Measurements from ENCODE around the gene DDIAS. TPM values are rescaled to one million over a fixed set of nuclear protein-coding genes. Genes with fewer than 3 reads are reported as not detected.

DDIAS gene
- total RNA-seq, 1 experiment from 2014 or later = 12.4 TPM

DNA sequence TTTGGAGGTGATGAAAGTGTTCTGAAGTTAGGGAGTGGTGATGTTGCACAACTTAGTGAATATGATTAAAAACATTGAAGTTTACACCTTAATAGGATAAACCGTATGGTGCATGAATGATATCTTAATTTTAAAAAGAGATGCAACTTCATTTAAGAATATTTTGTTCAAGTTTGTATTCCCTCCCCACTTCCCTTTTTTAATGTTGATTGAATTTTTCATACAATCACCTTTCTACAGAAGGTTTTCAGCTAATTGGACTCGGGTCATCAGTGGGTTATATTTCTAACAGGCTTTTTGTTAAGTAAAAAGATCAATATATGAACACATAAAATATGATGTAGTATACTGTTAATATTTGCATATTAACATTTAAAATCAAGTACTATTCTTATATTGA is 72.6 kb downstream of the DDIAS start:
- no peaks in the 10 kb centered on the region for H3K9me2 ChIP-seq (ENCODE audit: insufficient read depth)
- no peaks in the 10 kb centered on the region for H3K4me1 ChIP-seq (replicated peaks; ENCODE audit: insufficient read depth)
- DNase-seq = no peak
- H3K27ac ChIP-seq = no peak overlapping the region
- ChIA-PET POLR2A (ENCODE audit: unreplicated experiment) (no interaction called here), CTCF (no interaction called here)
- intact Hi-C loops (cut with micrococcal nuclease; ENCODE audit: unreplicated experiment) = no loop called here
- TF ChIP-seq, protein P1, sequence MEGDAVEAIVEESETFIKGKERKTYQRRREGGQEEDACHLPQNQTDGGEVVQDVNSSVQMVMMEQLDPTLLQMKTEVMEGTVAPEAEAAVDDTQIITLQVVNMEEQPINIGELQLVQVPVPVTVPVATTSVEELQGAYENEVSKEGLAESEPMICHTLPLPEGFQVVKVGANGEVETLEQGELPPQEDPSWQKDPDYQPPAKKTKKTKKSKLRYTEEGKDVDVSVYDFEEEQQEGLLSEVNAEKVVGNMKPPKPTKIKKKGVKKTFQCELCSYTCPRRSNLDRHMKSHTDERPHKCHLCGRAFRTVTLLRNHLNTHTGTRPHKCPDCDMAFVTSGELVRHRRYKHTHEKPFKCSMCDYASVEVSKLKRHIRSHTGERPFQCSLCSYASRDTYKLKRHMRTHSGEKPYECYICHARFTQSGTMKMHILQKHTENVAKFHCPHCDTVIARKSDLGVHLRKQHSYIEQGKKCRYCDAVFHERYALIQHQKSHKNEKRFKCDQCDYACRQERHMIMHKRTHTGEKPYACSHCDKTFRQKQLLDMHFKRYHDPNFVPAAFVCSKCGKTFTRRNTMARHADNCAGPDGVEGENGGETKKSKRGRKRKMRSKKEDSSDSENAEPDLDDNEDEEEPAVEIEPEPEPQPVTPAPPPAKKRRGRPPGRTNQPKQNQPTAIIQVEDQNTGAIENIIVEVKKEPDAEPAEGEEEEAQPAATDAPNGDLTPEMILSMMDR (conservative IDR thresholded peaks at IDR 0.05) = no peak
- TF ChIP-seq EZH2 (IDR thresholded peaks at IDR 0.05; ENCODE audit: low read depth) = no peak
- no peak overlapping the region for H3K4me3 ChIP-seq
- no peak overlapping the region for H2AFZ ChIP-seq
- H3K9me3 ChIP-seq (ENCODE audit: insufficient read depth, low read depth) = no peaks in the 10 kb centered on the region
- no TSS peak for BruUV-seq (replicated peaks)
- H3F3A ChIP-seq (ENCODE audit: insufficient read depth, low read depth) = no peaks in the 10 kb centered on the region
- H3K4me2 ChIP-seq = no peak overlapping the region
- H3K27me3 ChIP-seq (ENCODE audit: insufficient read depth, low read depth) = no peaks in the 10 kb centered on the region
- no peaks in the 10 kb centered on the region for H3K79me2 ChIP-seq (ENCODE audit: low read depth)
- H3K36me3 ChIP-seq (ENCODE audit: low read depth) = no peaks in the 10 kb centered on the region
- no peaks in the 10 kb centered on the region for H4K20me1 ChIP-seq (ENCODE audit: insufficient read depth)

DNA sequence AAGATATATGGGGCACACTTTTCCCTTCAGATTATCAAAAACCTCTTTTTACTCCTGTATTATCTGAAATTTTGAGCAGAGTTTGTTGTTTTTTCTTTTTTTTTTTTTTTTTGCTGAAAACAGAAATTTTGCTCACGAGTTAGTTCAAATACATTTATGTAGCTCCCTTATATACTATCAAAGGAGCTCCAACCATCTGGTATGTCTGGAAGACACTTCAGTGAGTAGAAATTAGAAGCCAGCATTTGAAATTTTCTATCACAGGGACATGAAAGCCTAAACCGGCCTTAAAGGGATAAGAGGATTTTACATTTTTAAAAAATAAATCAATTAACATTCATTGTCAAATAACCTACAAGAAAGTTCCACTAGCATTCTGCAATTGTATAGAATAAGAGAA is 73.3 kb downstream of the DDIAS start:
- TF ChIP-seq, protein P1 (conservative IDR thresholded peaks at IDR 0.05) = no peak
- no peak for TF ChIP-seq EZH2 (IDR thresholded peaks at IDR 0.05; ENCODE audit: low read depth)
- Histone ChIP-seq H2AFZ (no peak overlapping the region), H3F3A (ENCODE audit: insufficient read depth, low read depth) (no peaks in the 10 kb centered on the region), H3K36me3 (ENCODE audit: low read depth) (no peaks in the 10 kb centered on the region), H3K4me1 (replicated peaks; ENCODE audit: insufficient read depth) (no peaks in the 10 kb centered on the region), H4K20me1 (ENCODE audit: insufficient read depth) (no peaks in the 10 kb centered on the region), H3K79me2 (ENCODE audit: low read depth) (no peaks in the 10 kb centered on the region), H3K9me2 (ENCODE audit: insufficient read depth) (no peaks in the 10 kb centered on the region), H3K4me3 (no peak overlapping the region), H3K27me3 (ENCODE audit: insufficient read depth, low read depth) (no peaks in the 10 kb centered on the region), H3K27ac (no peak overlapping the region), H3K4me2 (no peak overlapping the region), H3K9me3 (ENCODE audit: insufficient read depth, low read depth) (no peaks in the 10 kb centered on the region)
- no TSS peak for BruUV-seq (replicated peaks)
- intact Hi-C loops (cut with micrococcal nuclease; ENCODE audit: unreplicated experiment) = no loop called here
- CTCF ChIA-PET = no interaction called here
- POLR2A ChIA-PET (ENCODE audit: unreplicated experiment) = interaction anchor here (0.6 kb wide), 1 partner anchor 101 kb away, joined by 12 read pairs; no protein-coding TSS in a partner anchor
- no peak for DNase-seq

DNA sequence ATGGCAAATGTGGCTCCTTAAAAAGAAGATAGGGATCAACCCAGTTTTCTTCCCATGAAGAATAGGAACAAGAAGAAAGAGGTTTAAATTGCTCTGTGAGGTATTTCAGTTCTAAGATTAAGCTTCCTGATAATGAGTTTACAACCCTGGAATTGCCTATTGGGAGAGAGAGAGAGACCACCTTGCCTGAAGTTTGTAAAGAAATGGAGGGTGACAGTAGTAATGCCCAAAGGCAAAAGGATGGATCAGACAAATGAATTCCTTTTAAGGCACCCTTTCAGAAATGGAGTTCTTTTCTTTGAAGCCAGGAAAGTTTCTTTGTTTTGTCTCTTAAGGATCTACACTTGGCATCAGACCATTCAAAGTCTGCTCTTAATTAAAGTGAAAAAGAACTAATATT is 74.3 kb downstream of the DDIAS start:
- intact Hi-C loops (cut with micrococcal nuclease; ENCODE audit: unreplicated experiment) = no loop called here
- Histone ChIP-seq H3K36me3 (ENCODE audit: low read depth) (no peaks in the 10 kb centered on the region), H3K4me3 (no peak overlapping the region), H3F3A (ENCODE audit: insufficient read depth, low read depth) (no peaks in the 10 kb centered on the region), H3K27ac (no peak overlapping the region), H3K27me3 (ENCODE audit: insufficient read depth, low read depth) (no peaks in the 10 kb centered on the region), H4K20me1 (ENCODE audit: insufficient read depth) (no peaks in the 10 kb centered on the region), H3K4me1 (replicated peaks; ENCODE audit: insufficient read depth) (no peaks in the 10 kb centered on the region), H3K79me2 (ENCODE audit: low read depth) (no peaks in the 10 kb centered on the region), H3K9me2 (ENCODE audit: insufficient read depth) (no peaks in the 10 kb centered on the region), H3K4me2 (no peak overlapping the region), H2AFZ (no peak overlapping the region), H3K9me3 (ENCODE audit: insufficient read depth, low read depth) (no peaks in the 10 kb centered on the region)
- POLR2A ChIA-PET (ENCODE audit: unreplicated experiment) = interaction anchor here (0.7 kb wide), 1 partner anchor 788 kb away, joined by 3 read pairs; no protein-coding TSS in a partner anchor
- TF ChIP-seq EZH2 (IDR thresholded peaks at IDR 0.05; ENCODE audit: low read depth) = no peak
- TF ChIP-seq, protein P1 (conservative IDR thresholded peaks at IDR 0.05) = no peak
- CTCF ChIA-PET = no interaction called here
- no peak for DNase-seq
- no TSS peak for BruUV-seq (replicated peaks)

Measured in PC-9 (cell line).